ENCODE results near the gene NTM.

DNA sequence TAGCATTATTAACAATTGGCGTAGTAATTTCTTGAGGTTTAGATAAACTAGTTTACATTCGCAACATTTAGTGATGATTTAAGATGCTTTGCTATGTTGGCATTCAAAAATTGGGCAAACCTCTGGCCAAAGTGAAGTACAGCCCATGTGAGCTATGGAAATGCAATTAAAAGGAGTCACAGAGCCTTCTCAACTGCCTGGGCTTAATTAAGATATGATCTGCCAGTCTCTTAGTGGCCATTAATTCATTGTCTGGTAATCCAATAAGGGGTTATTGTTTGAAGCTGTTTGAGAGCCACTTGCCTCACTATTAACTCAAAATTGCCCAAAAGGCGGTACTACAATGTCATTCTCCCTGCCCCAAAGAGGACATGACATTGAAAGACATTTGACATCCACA is 608.9 kb downstream of the NTM start:
- no peak for TF ChIP-seq POLR2AphosphoS5 (IDR thresholded peaks at IDR 0.05)
- TF ChIP-seq, protein P1, sequence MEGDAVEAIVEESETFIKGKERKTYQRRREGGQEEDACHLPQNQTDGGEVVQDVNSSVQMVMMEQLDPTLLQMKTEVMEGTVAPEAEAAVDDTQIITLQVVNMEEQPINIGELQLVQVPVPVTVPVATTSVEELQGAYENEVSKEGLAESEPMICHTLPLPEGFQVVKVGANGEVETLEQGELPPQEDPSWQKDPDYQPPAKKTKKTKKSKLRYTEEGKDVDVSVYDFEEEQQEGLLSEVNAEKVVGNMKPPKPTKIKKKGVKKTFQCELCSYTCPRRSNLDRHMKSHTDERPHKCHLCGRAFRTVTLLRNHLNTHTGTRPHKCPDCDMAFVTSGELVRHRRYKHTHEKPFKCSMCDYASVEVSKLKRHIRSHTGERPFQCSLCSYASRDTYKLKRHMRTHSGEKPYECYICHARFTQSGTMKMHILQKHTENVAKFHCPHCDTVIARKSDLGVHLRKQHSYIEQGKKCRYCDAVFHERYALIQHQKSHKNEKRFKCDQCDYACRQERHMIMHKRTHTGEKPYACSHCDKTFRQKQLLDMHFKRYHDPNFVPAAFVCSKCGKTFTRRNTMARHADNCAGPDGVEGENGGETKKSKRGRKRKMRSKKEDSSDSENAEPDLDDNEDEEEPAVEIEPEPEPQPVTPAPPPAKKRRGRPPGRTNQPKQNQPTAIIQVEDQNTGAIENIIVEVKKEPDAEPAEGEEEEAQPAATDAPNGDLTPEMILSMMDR (IDR thresholded peaks at IDR 0.05 in 8 of 11, conservative IDR thresholded peaks at IDR 0.05 in 3 of 11): no peak
- no peak for TF ChIP-seq POLR2A (IDR thresholded peaks at IDR 0.05)

Measured in spleen (tissue), 7 donors.